Upper lobe of left lung (tissue), 4 donors: ENCODE results near the gene VAMP4.
"Not testable (repeated sequence)": the region's sequence is repeated elsewhere in the genome, so short reads cannot be mapped to it uniquely, and the experiment has no call there.

Experiments used
- CTCF ChIP-seq, 6 experiments: fragments of 450-650 bp in 4 of 6; fragments of 200-600 bp in 2 of 6; sonication (generic) in 2 of 6; IDR thresholded peaks; one replicate each; pipeline ENCODE4 v1.5.1; 2016 to 2019; ENCODE audit warnings: antibody characterized with exemption in 6 of 6
- EP300 ChIP-seq, 4 donors: sonication (generic); formaldehyde crosslinking; IDR thresholded peaks; one replicate each; pipeline ENCODE4 v1.5.1; 2017; ENCODE audit warnings: antibody characterized with exemption in 4 of 4, control low read depth in 2 of 4
- POLR2A ChIP-seq, 4 donors: fragments of 450-650 bp; IDR thresholded peaks; one replicate each; pipeline ENCODE4 v1.5.1; 2016 to 2017; ENCODE audit warnings: antibody characterized with exemption in 4 of 4, mild to moderate bottlenecking in 2 of 4
- POLR2AphosphoS5 ChIP-seq, 2 donors: sonication (generic); formaldehyde crosslinking; IDR thresholded peaks; one replicate each; pipeline ENCODE4 v1.5.1; 2017; ENCODE audit warnings: antibody characterized with exemption in 2 of 2

GRCh38 chr1:171693541-171693940, 48.3 kb downstream of the VAMP4 start:
- not testable (repeated sequence) for TF ChIP-seq CTCF, POLR2AphosphoS5, POLR2A, EP300 (IDR thresholded peaks at IDR 0.05)
